Measurements from ENCODE around the gene TSPAN18. TPM values are rescaled to one million over a fixed set of nuclear protein-coding genes. Genes with fewer than 3 reads are reported as not detected.

Gene TSPAN18
- total RNA-seq, 1 experiment from 2014 or later = 21.3 TPM

GRCh38 chr11:44824300-44824704 lies 97.5 kb downstream of the TSPAN18 start:
- intact Hi-C loops (cut with micrococcal nuclease; ENCODE audit: unreplicated experiment) (no loop called here), in situ Hi-C loops (cut with HindIII; ENCODE audit: low pct_unique_long_range_greater_than_20kb, low sequenced_read_pairs) (no loop called here)
- Histone ChIP-seq H3K4me3 (ENCODE audit: low read depth in 2 of 2, low read length in 2 of 2) (no peak overlapping the region), H3K27ac (ENCODE audit: low read length) (no peak overlapping the region), H3K27me3 (ENCODE audit: control insufficient read depth, insufficient read depth, low read length) (no peaks in the 10 kb centered on the region), H3K36me3 (ENCODE audit: control insufficient read depth, insufficient read depth, low read length) (no peaks in the 10 kb centered on the region), H3K9me3 (ENCODE audit: control insufficient read depth, insufficient read depth, low read depth, low read length) (no peaks in the 10 kb centered on the region), H3K4me1 (ENCODE audit: control insufficient read depth, insufficient read depth, low read length) (no peaks in the 10 kb centered on the region)
- TF ChIP-seq CTCF (IDR thresholded peaks at IDR 0.05) (no peak), POLR2AphosphoS5 (IDR thresholded peaks at IDR 0.05; ENCODE audit: low read depth, low read length) (no peak), TCF7L2 (IDR thresholded peaks at IDR 0.05; ENCODE audit: low read depth, low read length) (no peak), REST (IDR thresholded peaks at IDR 0.05; ENCODE audit: insufficient read depth in 1 of 2, low read depth in 2 of 2, low read length in 1 of 2) (no peak), SIN3A (IDR thresholded peaks at IDR 0.05; ENCODE audit: borderline replicate concordance, insufficient read depth, low read depth, low read length) (no peak)
- BruUV-seq (replicated peaks) = no TSS peak
- DNase-seq (ENCODE audit: low read depth, low spot score) (no peak), ATAC-seq (no peak)
- CTCF ChIA-PET = no interaction called here
- POLR2A ChIA-PET = no interaction called here

- CTCF ChIA-PET = no interaction called here
- DNase-seq (ENCODE audit: low read depth, low spot score) = no peak
- no peaks in the 10 kb centered on the region for H3K9me3 ChIP-seq (ENCODE audit: control insufficient read depth, insufficient read depth, low read depth, low read length)
- TF ChIP-seq SIN3A (IDR thresholded peaks at IDR 0.05; ENCODE audit: borderline replicate concordance, insufficient read depth, low read depth, low read length) (no peak), REST (IDR thresholded peaks at IDR 0.05; ENCODE audit: insufficient read depth in 1 of 2, low read depth in 2 of 2, low read length in 1 of 2) (no peak), CTCF (IDR thresholded peaks at IDR 0.05) (no peak), TCF7L2 (IDR thresholded peaks at IDR 0.05; ENCODE audit: low read depth, low read length) (no peak), POLR2AphosphoS5 (IDR thresholded peaks at IDR 0.05; ENCODE audit: low read depth, low read length) (no peak)
- intact Hi-C loops (cut with micrococcal nuclease; ENCODE audit: unreplicated experiment) (no loop called here), in situ Hi-C loops (cut with HindIII; ENCODE audit: low pct_unique_long_range_greater_than_20kb, low sequenced_read_pairs) (no loop called here)
- H3K4me1 ChIP-seq (ENCODE audit: control insufficient read depth, insufficient read depth, low read length) = no peaks in the 10 kb centered on the region
- H3K4me3 ChIP-seq (ENCODE audit: low read depth in 2 of 2, low read length in 2 of 2) = no peak overlapping the region
- ATAC-seq = no peak
- POLR2A ChIA-PET = no interaction called here
- H3K27ac ChIP-seq (ENCODE audit: low read length) = no peak overlapping the region
- no peaks in the 10 kb centered on the region for H3K27me3 ChIP-seq (ENCODE audit: control insufficient read depth, insufficient read depth, low read length)
- no TSS peak for BruUV-seq (replicated peaks)
- no peaks in the 10 kb centered on the region for H3K36me3 ChIP-seq (ENCODE audit: control insufficient read depth, insufficient read depth, low read length)
Observed at GRCh38 chr11:44825058-44825785, 98.5 kb downstream of the TSPAN18 start.

Data from Panc1 (cell line).